ENCODE data around the gene PRMT1. TPM values are rescaled to one million over a fixed set of nuclear protein-coding genes. Genes with fewer than 3 reads are reported as not detected.

Gene PRMT1
- total and polyA plus RNA-seq, 9 of the 15 experiments (the other 6 are each of a cell fraction or from before 2014, with no cell fraction given), result 13.3 to 464 (median 326) TPM

GRCh38 chr19:49680421-49681351, 3.6 kb downstream of the PRMT1 start (continued):
- TF ChIP-seq MXD1 (CRISPR knock-in tag; IDR thresholded peaks at IDR 0.05; ENCODE audit: borderline replicate concordance, poor library complexity, severe bottlenecking) (no peak), ZNF253 (CRISPR knock-in tag; conservative IDR thresholded peaks at IDR 0.05) (no peak), BRCA1 (IDR thresholded peaks at IDR 0.05) (no peak), BRCA1 (CRISPR knock-in tag; IDR thresholded peaks at IDR 0.05) (0 out of 2 replicates have a peak, but pooled peaks have one; percentile 18), ATF1 (CRISPR knock-in tag; IDR thresholded peaks at IDR 0.05) (no peak), ATF1 (tag; IDR thresholded peaks at IDR 0.05) (0 out of 2 replicates have a peak, but pooled peaks have one; percentile 21), NFIC (IDR thresholded peaks at IDR 0.05) (no peak), ZNF79 (CRISPR knock-in tag; IDR thresholded peaks at IDR 0.05; ENCODE audit: low read depth) (no peak), SP2 (IDR thresholded peaks at IDR 0.05; ENCODE audit: extremely low read depth, low read depth, low read length, poor library complexity, severe bottlenecking) (no peak), TFAP4 (CRISPR knock-in tag; IDR thresholded peaks at IDR 0.05; ENCODE audit: borderline replicate concordance) (peak; percentile 76; the same call in 1 of the 2 replicates), POLR2B (IDR thresholded peaks at IDR 0.05; ENCODE audit: low read depth, partially characterized antibody) (no peak), ZZZ3 (IDR thresholded peaks at IDR 0.05) (no peak), HDAC1 (IDR thresholded peaks at IDR 0.05) (peak in 1 of 2 experiments; percentile 43; a peak in 1 of 4 replicates), RAD51 (IDR thresholded peaks at IDR 0.05; ENCODE audit: borderline replicate concordance, low read depth) (no peak), ZSCAN32 (CRISPR knock-in tag; IDR thresholded peaks at IDR 0.05) (no peak), ZNF263 (CRISPR knock-in tag; IDR thresholded peaks at IDR 0.05; ENCODE audit: borderline replicate concordance) (no peak), KDM4B (IDR thresholded peaks at IDR 0.05; ENCODE audit: borderline replicate concordance in 2 of 2, low read depth in 1 of 2) (no peak), ZNF717 (CRISPR knock-in tag; IDR thresholded peaks at IDR 0.05) (no peak), ZHX1 (conservative IDR thresholded peaks at IDR 0.05; ENCODE audit: low read length) (no peak), ZBTB12 (CRISPR knock-in tag; IDR thresholded peaks at IDR 0.05) (no peak), CXXC5 (CRISPR knock-in tag; IDR thresholded peaks at IDR 0.05) (peak; percentile 34), ZNF24 (IDR thresholded peaks at IDR 0.05) (no peak), ZBTB17 (CRISPR knock-in tag; IDR thresholded peaks at IDR 0.05) (0 out of 2 replicates have a peak, but pooled peaks have one; percentile 51), L3MBTL2 (IDR thresholded peaks at IDR 0.05) (peak; percentile 62), PHB2 (IDR thresholded peaks at IDR 0.05; ENCODE audit: low read depth) (no peak)
